BLaER1 (cell line): Measurements from ENCODE around the gene COL18A1.
"Not testable (repeated sequence)": the region's sequence is repeated elsewhere in the genome, so short reads cannot be mapped to it uniquely, and the experiment has no call there.

ENCODE experiments used
- H3K27ac ChIP-seq: shearing (Covaris generic); formaldehyde crosslinking; 2 replicates; pipeline ENCODE4 v1.8.1; 2022
- H3K27me3 ChIP-seq: shearing (Covaris generic); formaldehyde crosslinking; 2 replicates; pipeline ENCODE4 v1.8.1; 2022
- H3K36me3 ChIP-seq: shearing (Covaris generic); formaldehyde crosslinking; 2 replicates; pipeline ENCODE4 v1.8.1; 2022
- H3K4me1 ChIP-seq: shearing (Covaris generic); formaldehyde crosslinking; 2 replicates; pipeline ENCODE4 v1.8.1; 2022
- H3K4me2 ChIP-seq: shearing (Covaris generic); formaldehyde crosslinking; 2 replicates; pipeline ENCODE4 v1.8.1; 2022
- H3K4me3 ChIP-seq: shearing (Covaris generic); formaldehyde crosslinking; 2 replicates; pipeline ENCODE4 v1.8.1; 2022
- H3K9ac ChIP-seq: shearing (Covaris generic); formaldehyde crosslinking; 2 replicates; pipeline ENCODE4 v1.8.1; 2022
- H3K9me3 ChIP-seq: shearing (Covaris generic); formaldehyde crosslinking; 2 replicates; pipeline ENCODE4 v1.8.1; 2022
- H4K20me1 ChIP-seq: shearing (Covaris generic); formaldehyde crosslinking; 2 replicates; pipeline ENCODE4 v1.8.1; 2022
- Cebpa-rat ChIP-seq: shearing (Covaris generic); IDR thresholded peaks from 2 replicates; pipeline ENCODE4 v1.8.1; 2022

The COL18A1 gene

DNA sequence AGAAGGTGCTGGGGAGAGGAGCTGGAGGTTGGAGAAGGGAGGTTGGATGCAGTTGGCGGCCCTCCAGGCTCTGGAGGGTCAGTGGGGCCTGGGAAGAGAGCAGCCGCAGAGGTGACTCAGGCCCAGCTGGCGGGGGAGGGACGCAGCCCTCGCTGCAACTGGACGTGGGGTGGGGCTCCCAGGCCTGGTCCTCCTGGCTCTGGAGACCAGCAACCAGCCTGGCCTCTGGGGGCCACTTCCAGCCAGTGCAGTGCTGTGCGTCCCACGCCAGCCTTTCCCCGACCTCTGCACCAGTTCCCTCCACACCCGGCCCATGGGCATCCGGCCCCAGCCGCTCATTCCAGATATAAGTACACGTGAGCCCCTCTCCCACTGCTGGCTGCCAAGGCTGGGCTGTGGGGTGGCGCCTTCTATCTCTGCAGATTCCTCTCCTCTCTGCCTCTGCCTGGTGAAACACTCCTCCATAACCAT lies 38.0 kb upstream of the COL18A1 start:
- peaks cover 26% of the 10 kb centered on the region for H3K27me3 ChIP-seq
- no peak for TF ChIP-seq Cebpa-rat
- no peaks in the 10 kb centered on the region for H3K9me3 ChIP-seq
- peaks cover 84% of the 10 kb centered on the region for H3K4me1 ChIP-seq
- no peak overlapping the region for H3K9ac ChIP-seq
- no peaks in the 10 kb centered on the region for H4K20me1 ChIP-seq
- H3K36me3 ChIP-seq, result no peaks in the 10 kb centered on the region
- no peak overlapping the region for H3K27ac ChIP-seq
- peak overlapping the region; percentile 57 for H3K4me2 ChIP-seq
- H3K4me3 ChIP-seq, result no peak overlapping the region

DNA sequence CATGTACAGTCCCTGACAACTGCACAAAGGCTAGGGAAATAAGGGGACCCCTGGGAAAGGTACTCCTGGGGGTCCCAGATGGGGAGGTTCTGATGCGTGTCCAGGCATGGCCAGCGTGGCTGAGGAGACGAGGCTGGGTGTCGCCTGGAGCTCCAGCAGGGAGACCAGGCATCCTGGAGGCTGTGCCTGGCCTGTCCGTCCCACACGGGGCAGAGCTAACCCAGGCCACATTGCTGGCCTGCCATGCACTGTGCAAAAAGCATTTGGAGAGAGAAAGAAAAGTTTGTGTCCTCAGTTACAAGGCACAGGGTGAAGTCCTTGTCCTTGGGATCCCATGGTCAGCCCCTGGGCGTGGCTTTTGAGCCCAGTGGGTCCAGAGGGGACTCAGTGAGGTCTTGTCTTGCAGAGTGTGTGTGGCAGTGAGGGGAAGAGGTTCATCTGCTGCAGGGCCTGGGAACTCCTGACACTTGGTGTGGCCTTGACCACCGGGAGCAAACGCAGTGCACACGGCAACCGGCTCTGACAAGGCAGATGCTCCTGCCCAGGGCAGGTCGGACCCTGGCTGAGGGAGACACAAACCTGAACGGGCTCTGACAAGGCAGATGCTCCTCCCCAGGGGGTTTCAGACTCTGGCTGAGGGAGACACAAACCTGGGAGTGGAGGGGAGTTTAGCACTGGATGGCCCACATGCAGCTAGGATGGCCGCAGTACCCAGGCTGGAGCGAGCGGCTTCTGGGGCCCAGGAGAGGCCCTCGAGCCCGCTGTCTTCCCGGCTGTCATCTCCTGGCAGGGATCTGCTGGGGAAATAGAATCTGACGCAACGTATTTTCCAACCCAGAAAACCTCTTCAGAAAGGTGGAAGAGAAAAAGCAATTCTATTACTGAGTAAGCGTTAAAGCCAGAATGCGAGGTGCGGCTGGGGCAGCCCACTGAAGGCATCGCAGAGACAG lies 37.3 kb upstream of the COL18A1 start:
- H3K4me3 ChIP-seq, result no peak overlapping the region
- no peaks in the 10 kb centered on the region for H3K9me3 ChIP-seq
- no peak for TF ChIP-seq Cebpa-rat
- H3K4me2 ChIP-seq, result peak overlapping the region; percentile 57
- H3K27ac ChIP-seq, result no peak overlapping the region
- H4K20me1 ChIP-seq, result no peaks in the 10 kb centered on the region
- H3K9ac ChIP-seq, result peak overlapping the region; percentile 10; the same call in 1 of the 2 replicates
- peaks cover 89% of the 10 kb centered on the region for H3K4me1 ChIP-seq
- H3K27me3 ChIP-seq, result peaks cover 26% of the 10 kb centered on the region
- H3K36me3 ChIP-seq, result no peaks in the 10 kb centered on the region

DNA sequence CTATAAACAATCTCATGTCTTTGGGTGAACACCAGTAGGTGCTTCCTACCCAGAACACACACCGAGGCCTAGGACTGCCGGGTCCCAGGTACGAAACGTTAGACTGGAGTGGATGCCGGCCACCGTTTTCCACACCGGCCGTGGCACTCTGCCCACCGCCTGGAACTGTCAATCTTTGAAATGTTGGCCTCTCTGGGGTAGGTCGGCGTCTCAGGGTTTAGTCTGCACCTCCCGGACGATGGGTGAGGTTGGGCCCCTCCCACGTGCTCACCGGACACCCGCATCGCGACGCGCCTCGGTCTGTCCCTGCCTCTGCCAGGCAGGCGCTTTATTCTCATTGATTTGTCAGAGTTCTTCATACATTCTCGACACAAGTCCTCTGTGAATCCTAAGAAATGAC lies 35.9 kb upstream of the COL18A1 start:
- Histone ChIP-seq H3K27ac (peak overlapping the region; percentile 56; the same call in 1 of the 2 replicates), H3K4me1 (peaks cover 95% of the 10 kb centered on the region), H3K4me2 (peak overlapping the region; percentile 57; the same call in 1 of the 2 replicates), H3K27me3 (peaks cover 16% of the 10 kb centered on the region)
- H3K4me3 ChIP-seq, H3K9me3 ChIP-seq, H3K36me3 ChIP-seq, H4K20me1 ChIP-seq, H3K9ac ChIP-seq: not testable (repeated sequence)

DNA sequence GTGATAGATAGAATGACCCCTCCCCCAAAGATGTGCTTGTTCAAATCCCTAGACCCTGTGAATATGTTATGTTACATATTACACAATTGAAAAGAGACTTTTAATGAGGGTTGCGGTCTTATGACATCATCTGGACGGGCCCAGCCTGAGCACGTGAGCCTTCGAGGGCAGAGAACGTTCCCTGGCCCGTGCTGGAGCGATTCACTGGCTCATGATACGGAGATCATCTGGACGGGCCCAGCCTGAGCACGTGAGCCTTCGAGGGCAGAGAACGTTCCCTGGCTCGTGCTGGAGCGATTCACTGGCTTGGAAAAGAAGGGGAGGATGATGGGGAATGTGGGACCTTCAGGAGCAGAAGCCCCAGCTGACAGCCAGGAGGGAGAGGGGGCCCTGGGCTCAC lies 34.4 kb upstream of the COL18A1 start:
- no peaks in the 10 kb centered on the region for H3K36me3 ChIP-seq
- peaks cover 82% of the 10 kb centered on the region for H3K4me1 ChIP-seq
- no peak for TF ChIP-seq Cebpa-rat
- H3K27me3 ChIP-seq, result peaks cover under 1% of the 10 kb centered on the region; the same call in 1 of the 2 replicates
- H4K20me1 ChIP-seq, result no peaks in the 10 kb centered on the region
- H3K4me2 ChIP-seq, result peak overlapping the region; percentile 57
- no peak overlapping the region for H3K9ac ChIP-seq
- H3K27ac ChIP-seq, result peak overlapping the region; percentile 38; the same call in 1 of the 2 replicates
- H3K4me3 ChIP-seq, result no peak overlapping the region
- H3K9me3 ChIP-seq, result no peaks in the 10 kb centered on the region

DNA sequence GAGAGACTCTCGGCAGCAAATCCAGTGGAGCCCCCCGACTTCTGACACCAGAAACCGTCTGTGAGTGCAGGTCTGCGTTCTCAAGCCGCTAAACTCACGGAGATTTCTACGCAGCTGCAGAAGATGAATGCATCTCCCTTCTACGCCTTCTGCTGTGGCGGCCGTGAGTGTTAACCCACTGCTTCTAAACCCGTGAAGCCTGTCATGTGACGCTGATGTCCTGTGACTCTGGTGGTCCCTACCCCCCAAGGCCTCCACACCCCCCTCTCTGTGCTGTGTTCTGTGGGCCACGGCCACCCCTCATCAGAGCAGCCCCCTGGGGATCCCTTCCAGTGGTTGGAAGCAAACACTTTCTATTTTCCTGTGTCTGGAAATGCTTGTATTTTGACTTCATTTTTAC lies 33.9 kb upstream of the COL18A1 start:
- no peaks in the 10 kb centered on the region for H3K36me3 ChIP-seq
- H3K4me3 ChIP-seq, result no peak overlapping the region
- no peaks in the 10 kb centered on the region for H3K9me3 ChIP-seq
- peaks cover 78% of the 10 kb centered on the region for H3K4me1 ChIP-seq
- H3K27me3 ChIP-seq, result no peaks in the 10 kb centered on the region
- TF ChIP-seq Cebpa-rat, result no peak
- peak overlapping the region; percentile 38; the same call in 1 of the 2 replicates for H3K27ac ChIP-seq
- H3K4me2 ChIP-seq, result peak overlapping the region; percentile 57
- H3K9ac ChIP-seq, result no peak overlapping the region
- H4K20me1 ChIP-seq, result no peaks in the 10 kb centered on the region

DNA sequence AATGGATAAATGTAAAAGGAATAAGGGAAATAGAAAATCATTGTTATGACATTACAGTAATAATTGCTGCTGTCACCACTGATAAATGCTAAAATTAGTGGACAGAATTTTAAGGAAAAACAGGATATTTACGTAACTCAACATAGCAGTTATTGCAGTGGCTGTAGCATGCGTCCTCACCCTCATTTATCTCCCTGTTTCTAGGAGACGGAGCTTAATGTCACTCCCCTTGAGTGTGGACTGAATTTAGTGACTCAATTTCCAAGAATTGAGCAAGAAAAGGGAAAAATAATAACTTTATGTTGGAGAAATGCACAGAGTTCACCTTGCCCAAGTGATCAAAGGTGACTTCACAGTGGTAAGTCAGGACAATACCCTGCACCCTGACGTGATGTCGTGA lies 33.3 kb upstream of the COL18A1 start:
- Histone ChIP-seq H4K20me1 (no peaks in the 10 kb centered on the region), H3K4me2 (peak overlapping the region; percentile 57), H3K9ac (no peak overlapping the region), H3K36me3 (no peaks in the 10 kb centered on the region), H3K4me3 (no peak overlapping the region), H3K9me3 (0 out of 2 replicates have a peak, but pooled peaks cover under 1% of the 10 kb centered on the region), H3K27ac (no peak overlapping the region), H3K27me3 (no peaks in the 10 kb centered on the region), H3K4me1 (peaks cover 74% of the 10 kb centered on the region)
- no peak for TF ChIP-seq Cebpa-rat

DNA sequence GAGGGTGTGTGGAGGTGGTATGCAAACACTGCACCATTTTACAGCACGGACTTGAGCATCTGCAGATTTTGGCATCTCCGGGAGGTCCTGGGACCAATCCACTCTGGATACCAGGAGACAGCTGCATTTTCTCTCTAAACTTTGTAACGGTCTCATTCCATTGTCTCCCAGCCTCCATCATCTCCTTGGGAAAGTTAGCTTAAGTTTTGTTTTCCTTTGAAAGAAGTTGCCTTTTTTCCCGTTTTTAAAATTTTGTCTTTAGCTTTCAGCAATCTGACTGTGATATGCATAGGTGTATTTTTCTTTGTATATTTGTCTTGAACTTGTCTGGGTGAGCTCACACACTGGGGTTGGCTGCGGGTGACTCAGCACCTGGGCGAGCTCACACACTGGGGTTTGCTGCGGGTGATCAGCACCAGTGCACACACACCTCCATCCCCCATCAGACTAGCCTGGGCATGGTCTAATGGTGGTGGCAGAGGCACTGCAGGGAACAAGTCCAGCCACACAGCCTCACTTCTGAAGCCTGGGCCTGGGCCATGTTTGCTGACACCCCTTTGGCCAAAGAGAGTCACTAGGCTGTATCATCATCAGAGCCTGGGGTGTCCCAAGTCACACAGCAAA lies 32.1 kb upstream of the COL18A1 start:
- Histone ChIP-seq H3K27me3 (0 out of 2 replicates have a peak, but pooled peaks cover 3% of the 10 kb centered on the region), H3K27ac (no peak overlapping the region), H3K4me3 (no peak overlapping the region), H3K36me3 (no peaks in the 10 kb centered on the region), H3K4me2 (peak overlapping the region; percentile 39), H4K20me1 (no peaks in the 10 kb centered on the region), H3K4me1 (peaks cover 62% of the 10 kb centered on the region), H3K9ac (no peak overlapping the region), H3K9me3 (peaks cover 10% of the 10 kb centered on the region; the same call in 1 of the 2 replicates)
- no peak for TF ChIP-seq Cebpa-rat

DNA sequence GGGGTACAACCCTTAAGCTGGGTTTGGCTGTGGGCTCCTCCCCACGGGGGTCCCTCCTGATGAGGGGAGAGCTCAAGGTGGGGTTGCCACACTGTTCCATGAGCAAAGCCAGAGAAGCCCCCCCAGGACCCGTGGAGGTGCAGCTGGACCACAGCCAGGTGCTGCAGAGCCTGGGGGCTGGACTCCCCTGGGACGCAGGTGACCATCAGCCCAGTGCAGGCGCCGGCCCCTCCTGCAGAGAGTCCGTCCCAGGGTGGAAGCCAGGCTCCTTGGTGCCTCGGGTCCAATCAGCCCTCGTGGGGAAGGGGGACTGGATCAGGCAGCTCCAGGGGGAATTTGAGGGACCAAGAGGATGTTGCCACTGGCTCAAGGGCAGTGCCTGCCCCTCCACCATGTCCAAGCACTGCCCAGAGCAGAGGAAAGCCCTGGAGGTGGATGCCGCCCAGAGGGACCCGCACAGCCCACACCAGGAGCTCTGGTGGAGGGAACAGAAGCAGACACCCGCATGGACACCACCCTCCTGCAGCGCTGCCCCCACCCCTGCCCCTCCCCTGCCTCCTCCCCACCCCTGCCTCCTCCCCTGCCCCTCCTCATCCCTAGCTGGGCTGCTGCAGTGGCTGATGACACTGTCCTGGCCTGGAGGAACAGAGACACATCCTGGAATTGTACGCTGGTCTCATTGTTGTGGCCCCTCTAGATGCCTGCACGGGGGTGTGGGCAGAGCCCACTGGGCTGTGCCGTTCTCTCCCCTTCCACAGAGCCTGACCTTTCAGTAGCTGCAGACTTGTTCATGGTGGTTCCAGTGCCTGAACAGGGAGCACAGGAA lies 30.8 kb upstream of the COL18A1 start:
- Histone ChIP-seq H3K9ac (no peak overlapping the region), H3K4me3 (no peak overlapping the region), H4K20me1 (no peaks in the 10 kb centered on the region), H3K4me2 (peak overlapping the region; percentile 39), H3K4me1 (peaks cover 48% of the 10 kb centered on the region), H3K36me3 (no peaks in the 10 kb centered on the region), H3K27ac (no peak overlapping the region), H3K27me3 (peaks cover 7% of the 10 kb centered on the region; the same call in 1 of the 2 replicates), H3K9me3 (peaks cover 10% of the 10 kb centered on the region; the same call in 1 of the 2 replicates)
- TF ChIP-seq Cebpa-rat, result no peak

DNA sequence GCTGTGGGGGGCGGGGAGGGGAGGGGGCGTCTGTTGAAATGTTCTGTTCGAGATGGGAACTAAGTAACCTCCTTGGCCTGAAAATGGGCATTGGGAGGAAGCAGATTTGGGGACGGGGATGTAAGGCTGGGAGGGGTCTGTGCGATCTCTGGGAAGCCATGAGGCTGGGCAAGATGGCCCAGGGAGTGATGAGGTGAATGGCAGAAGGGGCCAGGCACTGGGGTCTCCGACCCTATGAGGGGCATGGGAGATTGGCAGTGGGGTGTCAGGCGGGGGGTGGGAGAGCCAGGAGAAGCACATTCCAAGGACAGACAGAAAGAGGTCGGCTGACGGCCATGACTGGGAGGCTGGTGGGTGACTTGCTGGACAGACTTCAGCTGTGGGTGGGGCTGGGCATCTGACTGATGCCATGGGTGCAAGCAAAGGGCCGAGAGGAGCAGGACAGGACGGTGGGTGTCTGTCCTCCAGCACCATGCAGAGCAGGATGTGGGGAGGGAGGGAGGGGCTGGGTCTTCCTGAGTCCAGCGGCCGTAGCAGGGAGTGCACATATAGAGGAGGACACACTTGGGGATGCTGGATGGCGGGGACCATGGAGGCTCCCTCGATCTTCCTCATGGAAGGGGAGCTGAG lies 30.0 kb upstream of the COL18A1 start:
- H4K20me1 ChIP-seq, result no peaks in the 10 kb centered on the region
- no peak overlapping the region for H3K9ac ChIP-seq

More for the DNA sequence above, 30.0 kb upstream of the COL18A1 start:
- peaks cover 7% of the 10 kb centered on the region; the same call in 1 of the 2 replicates for H3K27me3 ChIP-seq
- H3K4me2 ChIP-seq, result no peak overlapping the region
- H3K4me1 ChIP-seq, result peaks cover 41% of the 10 kb centered on the region
- no peak overlapping the region for H3K4me3 ChIP-seq
- peaks cover 10% of the 10 kb centered on the region; the same call in 1 of the 2 replicates for H3K9me3 ChIP-seq
- TF ChIP-seq Cebpa-rat, result no peak
- H3K27ac ChIP-seq, result no peak overlapping the region
- H3K36me3 ChIP-seq, result no peaks in the 10 kb centered on the region
